HCT116 (cell line): ENCODE data around the gene C11orf21. TPM values are rescaled to one million over a fixed set of nuclear protein-coding genes. Genes with fewer than 3 reads are reported as not detected.

Experiments used
- ATAC-seq: fragments of 200-7000 bp; cut with Tn5 transposase; 2 replicates; pipeline ENCODE4 v1.9.1; 2020; ENCODE audit warnings: mild to moderate bottlenecking, moderate library complexity
- BruUV-seq: library from RNA; stranded (reverse); fragments of 400-500 nt; replicated peaks from 2 replicates; lab custom pipeline; 2021; lab: Mats Ljungman, UMichigan
- CTCF ChIA-PET: fragments of 300-600 bp; sonication (Branson Sonifier 250); formaldehyde crosslinking; loops from one replicate; lab custom pipeline; 2021; ENCODE audit warnings: antibody characterized with exemption; lab: Charles Lee
- POLR2A ChIA-PET: fragments of 300-600, 350-600 bp; sonication (Branson Sonifier 250); formaldehyde crosslinking; loops from one replicate; lab custom pipeline; 2021; ENCODE audit warnings: antibody characterized with exemption; lab: Charles Lee
- RAD21 ChIA-PET, 2 experiments: fragments of 300-600 bp; sonication (Branson Sonifier 250); formaldehyde crosslinking; loops; one replicate each; lab custom pipeline; 2023; ENCODE audit warnings: low total read pairs in 2 of 2; ENCODE audit not compliant: uncharacterized antibody in 2 of 2, unreplicated experiment in 2 of 2, low non-redundant PET in 1 of 2; lab: Charles Lee
- DNase-seq: peaks from one replicate; pipeline ENCODE4 v3.0.0-alpha.2; 2010; ENCODE audit warnings: low read depth, low spot score
- H2AFZ ChIP-seq: fragments of 200-600 bp; shearing (Covaris generic), sonication (generic); 2 replicates; pipeline ENCODE4 v1.6.1; 2017; ENCODE audit warnings: low read depth, mixed run types, mixed read lengths, antibody characterized with exemption, low read length; ENCODE audit not compliant: poor library complexity, severe bottlenecking
- H3K27ac ChIP-seq: 2 replicates; pipeline ENCODE4 v1.5.1; 2012; ENCODE audit warnings: low read depth, low read length
- H3K27me3 ChIP-seq: fragments of 200-600 bp; sonication (generic); 2 replicates; pipeline ENCODE4 v1.6.1; 2016; ENCODE audit warnings: mixed run types, low read length, mixed read lengths; ENCODE audit not compliant: insufficient read depth
- H3K36me3 ChIP-seq, 2 experiments: fragments of 200-500 bp in 1 of 2; fragments of 200-600 bp in 1 of 2; sonication (Bioruptor generic) in 1 of 2; sonication (generic) in 1 of 2; 2 replicates each; pipeline versions ENCODE4 v1.5.1 to v1.6.1; 2014 to 2016; ENCODE audit warnings: low read length in 2 of 2, inconsistent platforms in 1 of 2, mixed read lengths in 1 of 2, mixed run types in 1 of 2; ENCODE audit not compliant: insufficient read depth in 2 of 2, control insufficient read depth in 1 of 2
- H3K4me1 ChIP-seq, 2 experiments: fragments of 200-600 bp in 1 of 2; sonication (generic) in 1 of 2; 2 replicates each; pipeline versions ENCODE4 v1.5.1 to v1.6.1; 2012 to 2017; ENCODE audit warnings: low read length in 2 of 2, inconsistent platforms in 1 of 2, mild to moderate bottlenecking in 1 of 2, mixed read lengths in 1 of 2, mixed run types in 1 of 2, moderate library complexity in 1 of 2; ENCODE audit not compliant: insufficient read depth in 2 of 2, control insufficient read depth in 1 of 2
- H3K4me2 ChIP-seq: fragments of 200-600 bp; sonication (generic); 2 replicates; pipeline ENCODE4 v1.6.1; 2017; ENCODE audit warnings: mixed run types, low read length, mixed read lengths
- H3K4me3 ChIP-seq, 2 experiments: fragments of 200-600 bp in 1 of 2; sonication (generic) in 1 of 2; replicated peaks in 1 of 2; 2 replicates each; pipeline ENCODE4 v1.5.1; 2011 to 2016; ENCODE audit warnings: low read length in 2 of 2, control low read depth in 1 of 2, low read depth in 1 of 2, mild to moderate bottlenecking in 1 of 2, mixed read lengths in 1 of 2, mixed run types in 1 of 2
- H3K79me2 ChIP-seq: fragments of 200-600 bp; sonication (generic); 2 replicates; pipeline ENCODE4 v1.6.1; 2017; ENCODE audit warnings: mild to moderate bottlenecking, mixed run types, low read length, moderate library complexity, mixed read lengths; ENCODE audit not compliant: insufficient read depth
- H3K9ac ChIP-seq: fragments of 200-600 bp; sonication (generic); 2 replicates; pipeline ENCODE4 v1.6.1; 2016; ENCODE audit warnings: low read length, mixed read lengths
- H3K9me2 ChIP-seq: fragments of 200-600 bp; sonication (generic), shearing (Covaris generic); 2 replicates; pipeline ENCODE4 v1.6.1; 2017; ENCODE audit warnings: mixed run types, mild to moderate bottlenecking, moderate library complexity; ENCODE audit not compliant: insufficient read depth
- H3K9me3 ChIP-seq, 2 experiments: fragments of 200-500 bp in 1 of 2; fragments of 200-600 bp in 1 of 2; sonication (Bioruptor generic) in 1 of 2; sonication (generic) in 1 of 2; 2 replicates each; pipeline ENCODE4 v1.6.1; 2014 to 2017; ENCODE audit warnings: low read length in 2 of 2, mixed read lengths in 2 of 2, inconsistent platforms in 1 of 2, low read depth in 1 of 2, mild to moderate bottlenecking in 1 of 2, mixed run types in 1 of 2, moderate library complexity in 1 of 2; ENCODE audit not compliant: control insufficient read depth in 1 of 2, insufficient read depth in 1 of 2
- H4K20me1 ChIP-seq: fragments of 200-600 bp; sonication (generic), shearing (Covaris generic); 2 replicates; pipeline ENCODE4 v1.6.1; 2017; ENCODE audit warnings: mixed run types, mild to moderate bottlenecking, moderate library complexity; ENCODE audit not compliant: insufficient read depth
- CBX3 ChIP-seq: IDR thresholded peaks from 2 replicates; pipeline ENCODE4 v1.6.1; 2012; ENCODE audit warnings: low read depth
- CEBPB ChIP-seq: IDR thresholded peaks from 2 replicates; pipeline ENCODE4 v1.6.1; 2012; ENCODE audit warnings: low read depth
- CTCF ChIP-seq, 3 experiments: fragments of 200-600 bp in 1 of 3; sonication (generic) in 1 of 3; IDR thresholded peaks in 2 of 3; conservative IDR thresholded peaks in 1 of 3; 2 replicates each; pipeline ENCODE4 v1.5.1; 2012 to 2017; ENCODE audit warnings: low read depth in 2 of 3, low read length in 2 of 3, antibody characterized with exemption in 1 of 3, borderline replicate concordance in 1 of 3, control low read depth in 1 of 3, mild to moderate bottlenecking in 1 of 3, mixed read lengths in 1 of 3, mixed run types in 1 of 3, moderate library complexity in 1 of 3; ENCODE audit not compliant: insufficient read depth in 1 of 3
- EGR1 ChIP-seq: IDR thresholded peaks from 2 replicates; pipeline ENCODE4 v1.6.1; 2012; ENCODE audit warnings: low read depth
- ELF1 ChIP-seq: IDR thresholded peaks from 2 replicates; pipeline ENCODE4 v1.6.1; 2012; ENCODE audit warnings: low read depth, borderline replicate concordance
- EZH2phosphoT487 ChIP-seq: fragments of 200-600 bp; IDR thresholded peaks from 2 replicates; pipeline ENCODE4 v1.6.1; 2018; ENCODE audit warnings: antibody characterized with exemption, borderline replicate concordance
- FOSL1 ChIP-seq: IDR thresholded peaks from 2 replicates; pipeline ENCODE4 v1.6.1; 2012; ENCODE audit warnings: low read depth
- JUND ChIP-seq: IDR thresholded peaks from 2 replicates; pipeline ENCODE4 v1.6.1; 2012
- MAX ChIP-seq: IDR thresholded peaks from 2 replicates; pipeline ENCODE4 v1.6.1; 2012
- POLR2AphosphoS5 ChIP-seq: IDR thresholded peaks from 2 replicates; pipeline ENCODE4 v1.6.1; 2011; ENCODE audit warnings: mild to moderate bottlenecking, low read depth, low read length, moderate library complexity
- RAD21 ChIP-seq: IDR thresholded peaks from 2 replicates; pipeline ENCODE4 v1.6.1; 2012; ENCODE audit warnings: low read depth, mild to moderate bottlenecking
- REST ChIP-seq: IDR thresholded peaks from 2 replicates; pipeline ENCODE4 v1.6.1; 2012; ENCODE audit warnings: low read depth
- SIN3A ChIP-seq: IDR thresholded peaks from 2 replicates; pipeline ENCODE4 v1.6.1; 2012; ENCODE audit warnings: low read depth
- SP1 ChIP-seq: IDR thresholded peaks from 2 replicates; pipeline ENCODE4 v1.6.1; 2012; ENCODE audit warnings: low read depth
- SRF ChIP-seq: IDR thresholded peaks from 2 replicates; pipeline ENCODE4 v1.6.1; 2012; ENCODE audit warnings: low read depth
- TCF7L2 ChIP-seq: IDR thresholded peaks from 2 replicates; pipeline ENCODE4 v1.7.0; 2011; ENCODE audit warnings: borderline replicate concordance, inconsistent platforms; ENCODE audit not compliant: insufficient read depth, insufficient read length; ENCODE audit errors: extremely low read depth
- YY1 ChIP-seq: IDR thresholded peaks from 2 replicates; pipeline ENCODE4 v1.6.1; 2011; ENCODE audit warnings: low read length, low read depth, moderate library complexity, mild to moderate bottlenecking; ENCODE audit not compliant: insufficient replicate concordance; ENCODE audit errors: extremely low read depth
- ZBTB33 ChIP-seq: IDR thresholded peaks from 2 replicates; pipeline ENCODE4 v1.6.1; 2011; ENCODE audit warnings: mild to moderate bottlenecking, low read length, moderate library complexity; ENCODE audit not compliant: insufficient replicate concordance; ENCODE audit errors: extremely low read depth
- ZFX ChIP-seq: fragments of 450-650 bp; IDR thresholded peaks from 2 replicates; pipeline ENCODE4 v1.6.1; 2017
- ZNF274 ChIP-seq: fragments of 200-500 bp; sonication (Bioruptor generic); IDR thresholded peaks from 2 replicates; pipeline ENCODE4 v1.6.1; 2014; ENCODE audit warnings: mild to moderate bottlenecking, low read depth, low read length, inconsistent platforms
- intact Hi-C: fragments of 100-400 bp; cut with micrococcal nuclease; formaldehyde crosslinking; loops from 2 replicates; pipeline ENCODE4 v1.10.0; 2022
- total RNA-seq: library from RNA; stranded (reverse); gene quantifications from one replicate; pipeline ENCODE4 v1.2.1, GENCODE V29; 2021; ENCODE audit not compliant: unreplicated experiment

C11orf21 gene
- total RNA-seq, 1 experiment from 2014 or later: not detected

- CTCF ChIA-PET: interaction anchor here (0.7 to 6.2 kb wide), 17 partner anchors 9 to 227 kb away, joined by 3 to 225 read pairs (median 4); partner anchors contain the start of genes CD81 and TSSC4
Observed at GRCh38 chr11:2304506-2305139, 2.9 kb upstream of the C11orf21 start.

More at GRCh38 chr11:2304506-2305139, 2.9 kb upstream of the C11orf21 start:
- Histone ChIP-seq H3K27me3 (no peaks in the 10 kb centered on the region), H3K9ac (no peak overlapping the region), H3K4me1 (no peaks in the 10 kb centered on the region), H2AFZ (no peak overlapping the region), H3K36me3 (no peaks in the 10 kb centered on the region), H3K4me2 (no peak overlapping the region), H3K9me2 (no peaks in the 10 kb centered on the region), H3K4me3 (no peak overlapping the region), H4K20me1 (no peaks in the 10 kb centered on the region), H3K27ac (no peak overlapping the region; the same call in 1 of the 2 replicates), H3K79me2 (no peaks in the 10 kb centered on the region), H3K9me3 (no peaks in the 10 kb centered on the region)
- intact Hi-C loops: loop anchor here (1.0 to 5.0 kb wide), 2 partner anchors 98 to 115 kb away; partner anchors contain the start of gene TSSC4
- no peak for TF ChIP-seq EGR1
- TF ChIP-seq CTCF (IDR thresholded peaks at IDR 0.05 in 2 of 3, conservative IDR thresholded peaks at IDR 0.05 in 1 of 3; ENCODE audit: borderline replicate concordance in 1 of 3, insufficient read depth in 1 of 3, low read depth in 2 of 3, low read length in 2 of 3): no peak
- TF ChIP-seq TCF7L2: no peak
- no peak for TF ChIP-seq ELF1
- TF ChIP-seq SIN3A: no peak
- no peak for TF ChIP-seq ZBTB33
- TF ChIP-seq JUND: no peak
- no peak for TF ChIP-seq SP1
- no peak for TF ChIP-seq ZNF274
- TF ChIP-seq CEBPB: no peak
- TF ChIP-seq EZH2phosphoT487: no peak
- TF ChIP-seq CBX3: no peak
- no peak for TF ChIP-seq RAD21
- no peak for TF ChIP-seq REST
- no peak for TF ChIP-seq FOSL1
- no peak for TF ChIP-seq ZFX
- no peak for TF ChIP-seq YY1
- no peak for TF ChIP-seq POLR2AphosphoS5
- TF ChIP-seq MAX: no peak
- no peak for TF ChIP-seq SRF
- BruUV-seq: no TSS peak
- DNase-seq: no peak
- RAD21 ChIA-PET: interaction anchor here (0.8 to 3.1 kb wide), 6 partner anchors 94 to 118 kb away, joined by 3 to 56 read pairs (median 6); partner anchors contain the start of gene TSSC4 (in 1 of the 2)
- ATAC-seq: no peak
- POLR2A ChIA-PET: interaction anchor here (1.7 kb wide), 1 partner anchor 115 kb away, joined by 5 read pairs; no protein-coding TSS in a partner anchor
